Activated CD8-positive, alpha-beta memory T cell treated with anti-CD3 and anti-CD28 coated beads for 1 hour (primary cell): Measurements from ENCODE around the gene INPP4B.
"Not testable (repeated sequence)": the region's sequence is repeated elsewhere in the genome, so short reads cannot be mapped to it uniquely, and the experiment has no call there.

Experiments used
- DNase-seq, 2 donors: peaks; one replicate each; pipeline ENCODE4 v3.0.0-alpha.2; 2020; ENCODE audit warnings: low read depth in 1 of 2; ENCODE audit errors: extremely low read depth in 1 of 2

INPP4B gene

GRCh38 chr4:142690406-142691163, 155.5 kb downstream of the INPP4B start:
- no peak for DNase-seq

GRCh38 chr4:142687547-142688275, 158.4 kb downstream of the INPP4B start:
- DNase-seq = no peak

- DNase-seq = no peak
These were observed 160.0 kb downstream of the INPP4B start for GRCh38 chr4:142686081-142686480.

GRCh38 chr4:142683997-142684396, 162.1 kb downstream of the INPP4B start:
- DNase-seq = no peak

DNA sequence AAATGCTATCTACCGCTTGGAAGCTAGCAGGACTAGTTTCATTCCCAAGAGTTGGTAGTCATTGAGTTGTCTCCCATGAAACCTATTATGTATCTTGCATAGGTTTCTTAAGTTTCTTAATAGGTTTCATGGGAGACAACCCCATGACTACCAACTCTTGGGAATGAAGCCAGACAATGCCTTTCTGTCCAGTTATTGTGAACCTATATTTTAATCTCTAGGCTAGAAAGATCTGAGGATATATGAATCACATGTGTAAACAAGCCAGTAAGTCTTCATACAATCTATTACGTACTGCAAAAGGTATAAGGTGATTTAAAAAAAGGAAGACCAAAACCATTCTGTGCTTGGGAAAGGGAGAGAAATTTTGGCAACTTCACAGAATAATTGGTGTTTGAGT, 162.6 kb downstream of the INPP4B start:
- DNase-seq = no peak

DNA sequence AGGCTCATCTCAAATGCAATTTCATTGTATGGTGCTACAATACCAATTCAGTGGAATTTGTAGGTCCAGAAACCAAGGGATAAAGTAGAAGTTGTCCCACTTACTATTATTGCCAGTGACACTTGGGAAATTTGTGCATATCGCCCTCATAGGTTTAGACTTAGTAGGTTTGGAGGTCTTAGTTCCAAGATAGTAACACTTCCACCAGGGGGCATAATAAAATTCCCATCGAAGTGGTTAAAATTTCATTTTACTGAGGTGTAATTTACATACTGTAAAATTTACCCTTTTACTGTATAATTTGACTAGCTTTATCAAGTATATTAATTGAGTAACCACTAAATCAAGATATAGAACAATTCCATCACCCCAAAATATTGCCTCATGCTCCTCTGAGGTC, 174.6 kb downstream of the INPP4B start:
- DNase-seq = no peak

- DNase-seq = no peak
These were observed 182.3 kb downstream of the INPP4B start for GRCh38 chr4:142663828-142664227.

DNA sequence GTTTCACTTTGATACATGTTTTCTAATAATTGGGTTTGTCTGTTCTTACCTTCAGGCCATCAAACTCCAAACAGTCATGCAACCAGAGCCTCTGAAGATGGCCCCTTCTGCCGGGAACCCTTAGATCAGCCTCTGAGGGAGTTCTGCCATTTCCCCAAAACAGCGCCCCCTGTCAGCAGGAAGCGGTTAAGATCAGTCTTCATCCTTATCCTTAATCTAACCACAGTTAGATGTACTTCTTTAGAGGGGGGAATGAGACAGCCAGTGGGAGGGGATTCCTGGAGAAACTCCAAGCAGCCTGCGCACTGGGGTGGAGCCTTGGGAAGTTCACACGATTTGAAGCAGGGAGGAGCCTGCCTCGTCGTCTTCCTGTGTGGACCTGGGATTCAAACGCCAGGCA, 185.4 kb downstream of the INPP4B start:
- DNase-seq = no peak

GRCh38 chr4:142656178-142656577, 189.9 kb downstream of the INPP4B start:
- DNase-seq = no peak

GRCh38 chr4:142648378-142648777, 197.7 kb downstream of the INPP4B start:
- no peak for DNase-seq

GRCh38 chr4:142645475-142646108, 200.5 kb downstream of the INPP4B start:
- no peak for DNase-seq

DNA sequence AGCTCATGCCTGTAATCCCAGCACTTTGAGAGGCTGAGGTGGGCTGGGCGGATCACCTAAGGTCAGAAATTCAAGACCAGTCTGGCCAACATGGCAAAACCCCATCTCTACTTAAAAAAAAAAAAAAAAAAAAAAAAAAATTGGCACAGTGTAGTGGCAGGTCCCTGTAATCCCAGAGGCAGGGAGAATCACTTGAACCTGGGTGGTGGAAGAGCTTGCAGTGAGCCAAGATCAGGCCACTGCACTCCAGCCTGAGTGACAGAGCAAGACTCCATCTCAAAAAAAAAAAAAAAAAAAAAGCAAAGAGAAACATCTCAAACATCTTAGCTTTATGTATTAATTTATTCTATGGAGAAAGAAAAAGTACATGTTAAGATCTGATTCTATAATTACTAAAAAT, 201.5 kb downstream of the INPP4B start:
- DNase-seq = not testable (repeated sequence)

- no peak for DNase-seq
These were observed 208.5 kb downstream of the INPP4B start for GRCh38 chr4:142637614-142638013.

GRCh38 chr4:142631836-142632235, 214.3 kb downstream of the INPP4B start:
- no peak for DNase-seq

DNA sequence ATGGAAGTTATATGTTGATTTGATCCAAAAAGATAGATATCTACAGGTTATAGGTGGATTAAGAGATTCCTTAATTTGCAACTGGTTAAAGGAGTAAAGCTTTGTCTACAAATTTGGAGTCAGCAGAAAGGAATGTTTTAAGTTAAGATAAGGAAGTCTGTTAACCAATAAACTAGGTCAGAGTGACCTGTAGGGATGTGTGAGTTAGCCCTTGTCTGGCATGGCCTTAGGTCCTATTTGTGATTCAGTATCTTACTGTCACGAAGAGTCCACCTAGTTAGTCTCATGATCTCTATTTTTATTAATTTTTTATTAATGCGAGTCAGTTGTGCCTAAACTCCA, 230.8 kb downstream of the INPP4B start:
- no peak for DNase-seq

GRCh38 chr4:142614621-142615323, 231.3 kb downstream of the INPP4B start:
- no peak for DNase-seq

DNA sequence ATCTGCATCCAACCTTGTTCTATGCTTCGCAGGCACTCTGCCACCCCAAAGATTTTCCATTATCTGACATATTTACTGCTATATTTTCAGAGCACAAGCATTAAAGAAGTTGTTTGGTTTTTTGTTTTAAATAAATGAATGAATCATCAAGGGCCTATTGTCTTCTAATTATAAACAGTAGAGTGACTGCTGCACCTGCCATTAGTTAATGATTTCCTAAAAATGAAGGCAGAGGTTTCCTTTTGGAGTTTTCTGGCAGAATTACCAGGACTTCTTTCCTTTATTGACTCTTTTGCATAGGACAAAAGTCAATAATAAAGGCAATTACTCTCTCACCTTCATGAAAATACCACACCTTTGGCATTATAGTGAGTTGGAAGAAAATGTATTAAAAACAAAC, 238.1 kb downstream of the INPP4B start:
- no peak for DNase-seq

- no peak for DNase-seq
These were observed 245.1 kb downstream of the INPP4B start for GRCh38 chr4:142600952-142601351.

GRCh38 chr4:142598132-142598531, 248.0 kb downstream of the INPP4B start:
- DNase-seq = no peak

GRCh38 chr4:142596595-142596994, 249.5 kb downstream of the INPP4B start:
- no peak for DNase-seq

- no peak for DNase-seq
These were observed 250.0 kb downstream of the INPP4B start for GRCh38 chr4:142596121-142596520.
